Measurements from ENCODE around the gene PLCB1.

DNA sequence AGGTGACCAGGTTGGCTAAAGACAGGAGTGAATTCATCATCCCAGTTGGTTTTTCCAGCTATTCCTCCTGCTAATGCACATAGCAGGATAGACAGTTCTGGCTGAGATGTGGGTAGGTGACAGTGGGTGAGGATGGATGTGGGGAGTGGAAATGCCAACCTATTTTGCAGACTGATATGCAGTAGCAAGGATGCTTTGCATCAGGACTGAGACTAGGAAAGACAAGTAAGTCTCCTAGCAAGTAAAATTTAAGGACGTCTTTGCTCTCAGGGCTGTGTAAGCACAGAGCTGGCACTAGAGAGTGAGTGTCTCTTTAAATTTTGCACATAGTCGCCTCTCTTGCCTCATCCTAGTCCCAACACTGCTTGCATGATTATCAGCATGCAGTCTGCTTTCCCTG, 568.7 kb downstream of the PLCB1 start:
- TF ChIP-seq, protein P1, sequence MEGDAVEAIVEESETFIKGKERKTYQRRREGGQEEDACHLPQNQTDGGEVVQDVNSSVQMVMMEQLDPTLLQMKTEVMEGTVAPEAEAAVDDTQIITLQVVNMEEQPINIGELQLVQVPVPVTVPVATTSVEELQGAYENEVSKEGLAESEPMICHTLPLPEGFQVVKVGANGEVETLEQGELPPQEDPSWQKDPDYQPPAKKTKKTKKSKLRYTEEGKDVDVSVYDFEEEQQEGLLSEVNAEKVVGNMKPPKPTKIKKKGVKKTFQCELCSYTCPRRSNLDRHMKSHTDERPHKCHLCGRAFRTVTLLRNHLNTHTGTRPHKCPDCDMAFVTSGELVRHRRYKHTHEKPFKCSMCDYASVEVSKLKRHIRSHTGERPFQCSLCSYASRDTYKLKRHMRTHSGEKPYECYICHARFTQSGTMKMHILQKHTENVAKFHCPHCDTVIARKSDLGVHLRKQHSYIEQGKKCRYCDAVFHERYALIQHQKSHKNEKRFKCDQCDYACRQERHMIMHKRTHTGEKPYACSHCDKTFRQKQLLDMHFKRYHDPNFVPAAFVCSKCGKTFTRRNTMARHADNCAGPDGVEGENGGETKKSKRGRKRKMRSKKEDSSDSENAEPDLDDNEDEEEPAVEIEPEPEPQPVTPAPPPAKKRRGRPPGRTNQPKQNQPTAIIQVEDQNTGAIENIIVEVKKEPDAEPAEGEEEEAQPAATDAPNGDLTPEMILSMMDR (IDR thresholded peaks at IDR 0.05; ENCODE audit: low read length), result no peak
- no peak for TF ChIP-seq EZH2 (IDR thresholded peaks at IDR 0.05; ENCODE audit: borderline replicate concordance, low read length)
